ENCODE measurements around the gene STX3.

The STX3 gene

GRCh38 chr11:59754859-59755700 is at the start of gene STX3:
TSS of gene STX3 (plus strand) at chr11:59755376. CDS start at chr11:59755606, 230 bp downstream.
- DNase-seq (ENCODE audit: low read depth in 2 of 2), result no peak

- peak; percentile 29 to 31 for DNase-seq (ENCODE audit: low read depth in 2 of 2)
Observed at GRCh38 chr11:59706518-59707285, 48.5 kb upstream of the STX3 start.

DNA sequence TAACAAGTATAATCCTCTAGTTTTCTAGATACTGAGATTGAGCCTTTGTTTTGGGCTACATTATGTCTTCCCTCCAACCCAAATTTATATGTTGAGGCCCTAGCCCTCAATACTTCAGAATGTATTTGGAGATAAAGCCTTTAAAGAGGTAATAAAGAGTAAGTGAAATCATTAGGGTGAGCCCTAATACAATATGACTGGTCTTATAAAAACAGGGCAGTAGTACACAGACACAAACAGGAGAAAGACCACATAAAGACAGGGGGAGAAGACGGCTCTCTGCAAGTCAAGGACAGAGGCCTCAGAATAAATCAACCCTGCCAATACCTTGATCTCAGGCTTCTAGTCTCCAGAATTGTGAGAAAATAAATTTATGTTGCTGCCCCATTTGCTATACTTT is 47.8 kb upstream of the STX3 start:
- no peak for DNase-seq (ENCODE audit: low read depth in 2 of 2)

GRCh38 chr11:59708537-59708936 is 46.6 kb upstream of the STX3 start:
- DNase-seq (ENCODE audit: low read depth in 2 of 2), result no peak

DNA sequence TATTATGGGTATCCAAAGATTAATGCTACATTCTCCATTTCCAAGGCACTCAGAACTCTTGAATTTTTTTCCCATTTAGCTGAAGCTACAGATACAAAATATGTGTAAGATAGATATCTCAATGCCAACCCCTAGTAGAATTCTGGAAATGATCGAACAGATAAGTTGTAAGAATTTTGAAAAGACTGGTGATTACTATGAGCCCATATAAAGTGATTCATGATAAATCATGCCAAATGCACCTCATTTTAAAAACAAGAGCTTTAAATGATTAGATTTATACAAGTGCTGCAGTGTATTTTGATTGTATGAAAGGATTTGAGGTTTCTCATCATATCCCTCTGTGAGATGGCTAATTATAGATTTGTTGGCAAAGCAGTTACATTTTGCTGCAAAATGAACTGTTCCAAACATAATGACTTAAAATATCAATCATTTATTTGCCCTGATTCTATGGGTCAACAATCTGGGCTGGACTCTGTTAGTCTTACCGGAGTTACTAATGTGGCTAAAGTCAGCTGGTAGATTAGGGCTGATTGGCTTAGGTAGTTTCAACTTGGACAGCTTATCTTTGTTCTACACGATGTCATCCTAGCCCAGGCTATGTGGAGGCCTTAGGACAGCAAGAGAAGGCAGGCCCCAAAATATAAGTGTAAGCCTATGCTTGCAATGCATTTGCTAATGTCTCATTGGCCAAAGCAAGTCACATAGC is 44.9 kb upstream of the STX3 start:
- no peak for DNase-seq (ENCODE audit: low read depth in 2 of 2)

- no peak for DNase-seq (ENCODE audit: low read depth in 2 of 2)
Observed at GRCh38 chr11:59713745-59714144, 41.4 kb upstream of the STX3 start, which contains the start of gene OR10V1. TSS of gene OR10V1 (minus strand) at chr11:59713845. CDS start at chr11:59713845, 0 bp downstream.

- DNase-seq (ENCODE audit: low read depth in 2 of 2), result no peak
Observed at GRCh38 chr11:59716051-59716450, 39.1 kb upstream of the STX3 start.

- DNase-seq (ENCODE audit: low read depth in 2 of 2), result no peak
Observed at GRCh38 chr11:59719556-59719955, 35.6 kb upstream of the STX3 start.

GRCh38 chr11:59724066-59724465 is 31.1 kb upstream of the STX3 start:
- no peak for DNase-seq (ENCODE audit: low read depth in 2 of 2)

DNA sequence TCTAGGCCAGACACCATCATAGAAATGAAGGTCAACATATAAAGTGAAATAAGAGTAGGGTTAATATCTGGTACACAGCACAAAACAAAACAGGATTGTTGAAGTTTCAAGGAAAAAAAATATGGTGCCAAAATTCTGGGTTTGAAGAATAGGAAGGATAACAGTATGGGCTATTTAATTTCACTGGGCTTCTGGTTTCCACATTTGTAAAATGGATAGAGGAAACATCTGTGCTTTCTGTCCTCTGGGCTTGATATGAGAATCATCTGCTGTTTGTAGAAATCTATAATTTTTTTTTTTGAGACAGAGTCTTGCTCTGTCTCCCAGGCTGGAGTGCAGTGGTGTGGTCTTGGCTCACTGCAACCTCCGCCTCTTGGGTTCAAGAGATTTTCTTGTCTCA is 27.8 kb upstream of the STX3 start:
- DNase-seq (ENCODE audit: low read depth in 2 of 2), result no peak

DNA sequence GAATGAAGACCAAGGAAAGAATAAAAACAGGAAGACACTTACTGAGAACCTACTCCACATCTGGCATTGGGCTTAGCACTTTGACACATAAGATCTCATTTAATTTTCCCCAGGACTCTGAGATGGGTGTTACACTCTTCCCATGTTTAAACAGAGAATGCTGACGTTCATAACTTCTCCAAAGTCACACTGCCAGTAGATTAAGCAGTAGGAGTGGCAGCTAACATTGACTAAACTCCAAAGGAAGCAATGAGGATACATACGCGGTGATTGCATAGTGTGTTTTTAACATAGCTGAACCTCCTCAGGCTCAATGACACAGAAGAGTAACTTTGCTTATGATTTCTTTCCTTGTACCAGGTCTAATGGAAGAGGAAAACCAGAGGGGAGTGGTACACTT is 27.0 kb upstream of the STX3 start:
- no peak for DNase-seq (ENCODE audit: low read depth in 2 of 2)

DNA sequence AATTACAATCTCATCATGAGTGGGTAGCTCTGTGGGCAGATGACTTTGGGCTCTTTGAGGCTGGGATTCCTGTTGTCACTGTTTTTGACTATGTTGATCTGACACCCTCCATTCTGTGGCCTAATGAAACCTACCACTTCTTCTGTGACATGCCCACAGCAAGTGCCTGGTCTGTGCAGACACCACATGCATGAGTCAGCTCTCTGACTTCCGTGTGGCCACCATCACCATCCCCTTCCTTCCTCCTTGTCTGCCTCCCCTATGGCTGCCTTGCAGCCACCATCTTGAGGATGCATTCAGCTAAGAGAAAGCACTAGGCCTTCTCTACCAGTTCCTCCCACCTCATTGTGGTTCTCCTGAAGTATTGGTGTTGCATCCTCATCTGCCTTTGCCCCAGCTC is 26.3 kb upstream of the STX3 start:
- no peak for DNase-seq (ENCODE audit: low read depth in 2 of 2)

- DNase-seq (ENCODE audit: low read depth in 2 of 2), result no peak
Observed at GRCh38 chr11:59729834-59730233, 25.3 kb upstream of the STX3 start.

- no peak for DNase-seq (ENCODE audit: low read depth in 2 of 2)
Observed at GRCh38 chr11:59730896-59731565, 24.1 kb upstream of the STX3 start.

DNA sequence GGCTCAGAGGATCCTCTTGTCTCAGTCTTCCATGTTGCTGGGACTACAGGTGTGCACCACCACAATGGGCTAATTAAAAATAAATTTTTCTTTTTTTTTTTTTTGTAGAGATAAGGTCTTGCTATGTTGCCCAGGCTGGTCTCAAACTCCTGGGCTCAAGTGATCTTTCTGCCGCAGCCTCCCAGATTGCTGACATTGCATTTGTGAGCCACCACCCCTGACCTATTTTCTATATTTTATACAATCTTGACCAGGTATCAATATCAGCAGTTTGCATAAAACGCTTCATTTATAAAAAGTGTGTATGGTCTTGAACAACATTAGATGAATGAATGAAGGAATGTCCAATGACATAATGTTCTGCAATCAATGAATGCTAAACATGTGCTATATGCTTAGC is 9.1 kb upstream of the STX3 start:
- DNase-seq (ENCODE audit: low read depth in 2 of 2), result no peak

- DNase-seq (ENCODE audit: low read depth in 2 of 2), result peak; percentile 22 to 28
Observed at GRCh38 chr11:59753650-59754493, 1.3 kb upstream of the STX3 start.

- DNase-seq (ENCODE audit: low read depth in 2 of 2), result no peak
Observed at GRCh38 chr11:59754494-59754858, 700 bp upstream of the STX3 start.

- DNase-seq (ENCODE audit: low read depth in 2 of 2), result no peak
Observed at GRCh38 chr11:59755701-59756557, 753 bp downstream of the STX3 start.

GRCh38 chr11:59756558-59756840 is 1.3 kb downstream of the STX3 start:
- no peak for DNase-seq (ENCODE audit: low read depth in 2 of 2)

GRCh38 chr11:59756845-59757244 is 1.7 kb downstream of the STX3 start:
- DNase-seq (ENCODE audit: low read depth in 2 of 2), result no peak
